PC-3 (cell line): Measurements from ENCODE around the gene UBE2F. TPM values are rescaled to one million over a fixed set of nuclear protein-coding genes. Genes with fewer than 3 reads are reported as not detected.

ENCODE experiments used
- ATAC-seq: fragments of 200-7000 bp; cut with Tn5 transposase; 2 replicates; pipeline ENCODE4 v1.9.1; 2020; ENCODE audit warnings: mild to moderate bottlenecking, moderate library complexity
- BruUV-seq: library from RNA; stranded (reverse); fragments of 400-500 nt; replicated peaks from 2 replicates; lab custom pipeline; 2021; lab: Mats Ljungman, UMichigan
- CTCF ChIA-PET: fragments of 300-600 bp; sonication (Branson Sonifier 250); formaldehyde crosslinking; loops from one replicate; lab custom pipeline; 2022; ENCODE audit warnings: antibody characterized with exemption; lab: Charles Lee
- POLR2A ChIA-PET: fragments of 300-600 bp; sonication (Branson Sonifier 250); formaldehyde crosslinking; loops from one replicate; lab custom pipeline; 2022; ENCODE audit warnings: antibody characterized with exemption; ENCODE audit not compliant: unreplicated experiment; lab: Charles Lee
- DNase-seq: peaks from one replicate; pipeline ENCODE4 v3.0.0-alpha.2; 2015
- H2AFZ ChIP-seq: fragments of 300-600 bp; sonication (generic); 2 replicates; pipeline ENCODE4 v1.6.0; 2016; ENCODE audit warnings: antibody characterized with exemption, low read length
- H3F3A ChIP-seq: fragments of 300-600 bp; sonication (generic); one replicate; pipeline ENCODE4 v1.6.0; 2017; ENCODE audit warnings: antibody characterized with exemption, low read length, control low read depth, mild to moderate bottlenecking; ENCODE audit not compliant: unreplicated experiment
- H3K27ac ChIP-seq: fragments of 300-600 bp; sonication (generic); 2 replicates; pipeline ENCODE4 v1.5.1; 2016; ENCODE audit warnings: mild to moderate bottlenecking, low read length
- H3K27me3 ChIP-seq: fragments of 300-600 bp; sonication (generic); 2 replicates; pipeline ENCODE4 v1.6.1; 2016; ENCODE audit warnings: low read length, mixed read lengths
- H3K36me3 ChIP-seq: fragments of 300-600 bp; sonication (generic); 2 replicates; pipeline ENCODE4 v1.6.1; 2016; ENCODE audit warnings: low read depth, mixed run types, low read length, mixed read lengths
- H3K4me1 ChIP-seq: fragments of 300-600 bp; sonication (generic); 2 replicates; pipeline ENCODE4 v1.5.1; 2016; ENCODE audit warnings: low read length; ENCODE audit not compliant: insufficient read depth
- H3K4me2 ChIP-seq: fragments of 300-600 bp; sonication (generic); 2 replicates; pipeline ENCODE4 v1.6.0; 2016; ENCODE audit warnings: low read length
- H3K4me3 ChIP-seq: fragments of 300-600 bp; sonication (generic); 2 replicates; pipeline ENCODE4 v1.5.1; 2016; ENCODE audit warnings: mild to moderate bottlenecking, low read length, mixed read lengths
- H3K79me2 ChIP-seq: fragments of 300-600 bp; sonication (generic); 2 replicates; pipeline ENCODE4 v1.6.1; 2017; ENCODE audit warnings: low read length, mixed read lengths
- H3K9ac ChIP-seq: fragments of 300-600 bp; sonication (generic); 2 replicates; pipeline ENCODE4 v1.6.0; 2016; ENCODE audit warnings: mild to moderate bottlenecking, low read length
- H3K9me2 ChIP-seq: fragments of 300-600 bp; sonication (generic); replicated peaks from 2 replicates; pipeline ENCODE4 v1.6.1; 2016; ENCODE audit warnings: mixed run types, low read length, mixed read lengths
- H3K9me3 ChIP-seq: fragments of 300-600 bp; sonication (generic); 2 replicates; pipeline ENCODE4 v1.6.1; 2016; ENCODE audit warnings: low read length, mixed read lengths
- H4K20me1 ChIP-seq: fragments of 300-600 bp; sonication (generic); 2 replicates; pipeline ENCODE4 v1.6.1; 2016; ENCODE audit warnings: low read length, mixed read lengths
- CTCF ChIP-seq: fragments of 300-600 bp; sonication (generic); conservative IDR thresholded peaks from 2 replicates; pipeline ENCODE4 v1.5.1; 2017; ENCODE audit warnings: antibody characterized with exemption, low read depth, mild to moderate bottlenecking, low read length
- EZH2 ChIP-seq: fragments of 300-600 bp; sonication (generic); IDR thresholded peaks from one replicate; pipeline ENCODE4 v1.6.1; 2017; ENCODE audit warnings: antibody characterized with exemption, mild to moderate bottlenecking, low read length; ENCODE audit not compliant: unreplicated experiment
- EZH2phosphoT487 ChIP-seq: fragments of 300-600 bp; sonication (generic); IDR thresholded peaks from 2 replicates; pipeline ENCODE4 v1.6.1; 2018; ENCODE audit warnings: mild to moderate bottlenecking, antibody characterized with exemption, low read length, borderline replicate concordance
- intact Hi-C: fragments of 100-400 bp; cut with micrococcal nuclease; formaldehyde crosslinking; loops from 2 replicates; pipeline ENCODE4 v1.9.0; 2023
- total RNA-seq: library from RNA; depleted of rRNA; stranded (reverse); fragments of >200 nt; gene quantifications from 2 replicates; pipeline ENCODE4 v1.2.3, GENCODE V29; 2014

UBE2F gene
- total RNA-seq, 1 experiment from 2014 or later: 57.8 TPM

GRCh38 chr2:237935740-237936452 is 30.9 kb upstream of the UBE2F start:
- BruUV-seq: no TSS peak
- H3K4me1 ChIP-seq: peaks cover 8% of the 10 kb centered on the region
- no peaks in the 10 kb centered on the region for H4K20me1 ChIP-seq
- H3K9me2 ChIP-seq: no peaks in the 10 kb centered on the region
- intact Hi-C loops: no loop called here
- H3K9me3 ChIP-seq: no peaks in the 10 kb centered on the region
- TF ChIP-seq EZH2phosphoT487 (no peak), CTCF (no peak), EZH2 (no peak)
- CTCF ChIA-PET: no interaction called here
- H3K9ac ChIP-seq: no peak overlapping the region
- no peak overlapping the region for H3K27ac ChIP-seq
- H3K79me2 ChIP-seq: no peaks in the 10 kb centered on the region
- no peaks in the 10 kb centered on the region for H3F3A ChIP-seq
- no peaks in the 10 kb centered on the region for H3K36me3 ChIP-seq
- no peaks in the 10 kb centered on the region for H3K27me3 ChIP-seq
- POLR2A ChIA-PET: no interaction called here
- H3K4me3 ChIP-seq: no peak overlapping the region
- no peak overlapping the region for H2AFZ ChIP-seq
- peak; percentile 38 for DNase-seq
- peak; percentile 24; the same call in 1 of the 2 replicates for ATAC-seq
- no peak overlapping the region for H3K4me2 ChIP-seq

- POLR2A ChIA-PET: no interaction called here
- Histone ChIP-seq H3K9ac (no peak overlapping the region), H3K4me2 (no peak overlapping the region), H3K9me2 (no peaks in the 10 kb centered on the region), H3K27ac (no peak overlapping the region), H4K20me1 (no peaks in the 10 kb centered on the region), H3F3A (no peaks in the 10 kb centered on the region), H2AFZ (no peak overlapping the region), H3K9me3 (0 out of 2 replicates have a peak, but pooled peaks cover 3% of the 10 kb centered on the region), H3K4me1 (peaks cover 8% of the 10 kb centered on the region), H3K36me3 (no peaks in the 10 kb centered on the region), H3K4me3 (no peak overlapping the region), H3K79me2 (no peaks in the 10 kb centered on the region), H3K27me3 (no peaks in the 10 kb centered on the region)
- DNase-seq: no peak
- no TSS peak for BruUV-seq
- CTCF ChIA-PET: interaction anchor here (0.6 kb wide), 1 partner anchor 62 kb away, joined by 10 read pairs; no protein-coding TSS in a partner anchor
- ATAC-seq: peak; percentile 46
- intact Hi-C loops: no loop called here
- no peak for TF ChIP-seq EZH2phosphoT487
These were observed 27.6 kb upstream of the UBE2F start for GRCh38 chr2:237939251-237939650.

- ATAC-seq: no peak
- H3K36me3 ChIP-seq: no peaks in the 10 kb centered on the region
- CTCF ChIA-PET: no interaction called here
- DNase-seq: no peak
- no peaks in the 10 kb centered on the region for H3K27me3 ChIP-seq
- H3K9me3 ChIP-seq: 0 out of 2 replicates have a peak, but pooled peaks cover 6% of the 10 kb centered on the region
- H4K20me1 ChIP-seq: no peaks in the 10 kb centered on the region
- intact Hi-C loops: no loop called here
- H3K4me1 ChIP-seq: peaks cover 5% of the 10 kb centered on the region
- no peak overlapping the region for H3K27ac ChIP-seq
- H3K79me2 ChIP-seq: no peaks in the 10 kb centered on the region
- no peak overlapping the region for H3K4me3 ChIP-seq
- TF ChIP-seq CTCF: no peak
- TF ChIP-seq EZH2: no peak
- no peak for TF ChIP-seq EZH2phosphoT487
- H3F3A ChIP-seq: no peaks in the 10 kb centered on the region
- H3K4me2 ChIP-seq: no peak overlapping the region
- BruUV-seq: no TSS peak
- no peak overlapping the region for H3K9ac ChIP-seq
- H2AFZ ChIP-seq: no peak overlapping the region
- POLR2A ChIA-PET: no interaction called here
- no peaks in the 10 kb centered on the region for H3K9me2 ChIP-seq
These were observed 26.0 kb upstream of the UBE2F start for GRCh38 chr2:237940828-237941227.
